ENCODE measurements around the gene DLG1. TPM values are rescaled to one million over a fixed set of nuclear protein-coding genes. Genes with fewer than 3 reads are reported as not detected.

DLG1 gene
- polyA plus RNA-seq, 4 donors: 25.5 to 68.9 (median 39.7) TPM

GRCh38 chr3:197258168-197258755, 40.1 kb downstream of the DLG1 start:
- H3K27ac ChIP-seq (ENCODE audit: low read depth in 1 of 3, low read length in 2 of 3): no peak overlapping the region
- no peak for DNase-seq
- no peaks in the 10 kb centered on the region for H3K9me3 ChIP-seq (ENCODE audit: control insufficient read depth in 2 of 2, insufficient read depth in 1 of 2, low read depth in 1 of 2, low read length in 1 of 2)
- 59 to 62% (median 60%) methylated on average over 6 of the region's 6 CpGs for WGBS, 3 donors
- H3K4me3 ChIP-seq (ENCODE audit: low read depth in 1 of 3, low read length in 3 of 3): no peak overlapping the region
- peaks cover 0 to 4% (median 0%) of the 10 kb centered on the region in 3 donors for H3K4me1 ChIP-seq (ENCODE audit: control insufficient read depth in 3 of 3, insufficient read depth in 2 of 3, low read depth in 1 of 3, low read length in 2 of 3)
- H3K27me3 ChIP-seq (ENCODE audit: control insufficient read depth in 3 of 3, insufficient read depth in 3 of 3, low read length in 3 of 3): no peaks in the 10 kb centered on the region
- H3K36me3 ChIP-seq (ENCODE audit: control insufficient read depth in 3 of 3, insufficient read depth in 2 of 3, low read depth in 1 of 3, low read length in 3 of 3): peaks cover 0 to 3% (median 3%) of the 10 kb centered on the region in 3 donors
- no peak for FAIRE-seq

GRCh38 chr3:197257711-197258110, 40.7 kb downstream of the DLG1 start:
- Histone ChIP-seq H3K4me3 (ENCODE audit: low read depth in 1 of 3, low read length in 3 of 3) (no peak overlapping the region), H3K4me1 (ENCODE audit: control insufficient read depth in 3 of 3, insufficient read depth in 2 of 3, low read depth in 1 of 3, low read length in 2 of 3) (peaks cover 0 to 4% (median 0%) of the 10 kb centered on the region in 3 donors), H3K9me3 (ENCODE audit: control insufficient read depth in 2 of 2, insufficient read depth in 1 of 2, low read depth in 1 of 2, low read length in 1 of 2) (no peaks in the 10 kb centered on the region), H3K27me3 (ENCODE audit: control insufficient read depth in 3 of 3, insufficient read depth in 3 of 3, low read length in 3 of 3) (no peaks in the 10 kb centered on the region), H3K36me3 (ENCODE audit: control insufficient read depth in 3 of 3, insufficient read depth in 2 of 3, low read depth in 1 of 3, low read length in 3 of 3) (peaks cover 0 to 3% (median 2%) of the 10 kb centered on the region in 3 donors), H3K27ac (ENCODE audit: low read depth in 1 of 3, low read length in 2 of 3) (no peak overlapping the region)
- WGBS, 3 donors: 77 to 79% (median 78%) methylated on average over 5 of the region's 5 CpGs
- FAIRE-seq (no peak), DNase-seq (no peak)

- peaks cover 0 to 3% (median 0%) of the 10 kb centered on the region in 3 donors for H3K36me3 ChIP-seq (ENCODE audit: control insufficient read depth in 3 of 3, insufficient read depth in 2 of 3, low read depth in 1 of 3, low read length in 3 of 3)
- DNase-seq: peak; percentile 44 to 57
- 21 to 25% (median 24%) methylated on average over 3 of the region's 3 CpGs for WGBS, 3 donors
- peaks cover 0 to 2% (median 0%) of the 10 kb centered on the region in 3 donors for H3K4me1 ChIP-seq (ENCODE audit: control insufficient read depth in 3 of 3, insufficient read depth in 2 of 3, low read depth in 1 of 3, low read length in 2 of 3)
- peak; percentile 72 for FAIRE-seq
- H3K27ac ChIP-seq (ENCODE audit: low read depth in 1 of 3, low read length in 2 of 3): no peak overlapping the region
- no peaks in the 10 kb centered on the region for H3K9me3 ChIP-seq (ENCODE audit: control insufficient read depth in 2 of 2, insufficient read depth in 1 of 2, low read depth in 1 of 2, low read length in 1 of 2)
- no peak overlapping the region for H3K4me3 ChIP-seq (ENCODE audit: low read depth in 1 of 3, low read length in 3 of 3)
- H3K27me3 ChIP-seq (ENCODE audit: control insufficient read depth in 3 of 3, insufficient read depth in 3 of 3, low read length in 3 of 3): no peaks in the 10 kb centered on the region
Measured at GRCh38 chr3:197256836-197257444, 41.5 kb downstream of the DLG1 start.

GRCh38 chr3:197256104-197256503, 42.3 kb downstream of the DLG1 start:
- 79 to 84% (median 81%) methylated on average over 4 of the region's 4 CpGs for WGBS, 3 donors
- DNase-seq (no peak), FAIRE-seq (no peak)
- no peaks in the 10 kb centered on the region for H3K4me1 ChIP-seq (ENCODE audit: control insufficient read depth in 3 of 3, insufficient read depth in 2 of 3, low read depth in 1 of 3, low read length in 2 of 3)
- no peaks in the 10 kb centered on the region for H3K27me3 ChIP-seq (ENCODE audit: control insufficient read depth in 3 of 3, insufficient read depth in 3 of 3, low read length in 3 of 3)
- H3K36me3 ChIP-seq (ENCODE audit: control insufficient read depth in 3 of 3, insufficient read depth in 2 of 3, low read depth in 1 of 3, low read length in 3 of 3): peaks cover 0 to 3% (median 0%) of the 10 kb centered on the region in 3 donors
- no peak overlapping the region for H3K4me3 ChIP-seq (ENCODE audit: low read depth in 1 of 3, low read length in 3 of 3)
- H3K9me3 ChIP-seq (ENCODE audit: control insufficient read depth in 2 of 2, insufficient read depth in 1 of 2, low read depth in 1 of 2, low read length in 1 of 2): no peaks in the 10 kb centered on the region
- H3K27ac ChIP-seq (ENCODE audit: low read depth in 1 of 3, low read length in 2 of 3): no peak overlapping the region

- Histone ChIP-seq H3K27ac (ENCODE audit: low read depth in 1 of 3, low read length in 2 of 3) (no peak overlapping the region), H3K9me3 (ENCODE audit: control insufficient read depth in 2 of 2, insufficient read depth in 1 of 2, low read depth in 1 of 2, low read length in 1 of 2) (peaks cover 0 to 10% of the 10 kb centered on the region in 2 donors), H3K27me3 (ENCODE audit: control insufficient read depth in 3 of 3, insufficient read depth in 3 of 3, low read length in 3 of 3) (no peaks in the 10 kb centered on the region), H3K36me3 (ENCODE audit: control insufficient read depth in 3 of 3, insufficient read depth in 2 of 3, low read depth in 1 of 3, low read length in 3 of 3) (peaks cover 0 to 10% (median 7%) of the 10 kb centered on the region in 3 donors), H3K4me3 (ENCODE audit: low read depth in 1 of 3, low read length in 3 of 3) (no peak overlapping the region), H3K4me1 (ENCODE audit: control insufficient read depth in 3 of 3, insufficient read depth in 2 of 3, low read depth in 1 of 3, low read length in 2 of 3) (no peaks in the 10 kb centered on the region)
- 77 to 81% (median 80%) methylated on average over 7 of the region's 7 CpGs for WGBS, 3 donors
- no peak for DNase-seq
- no peak for FAIRE-seq
Measured at GRCh38 chr3:197253238-197253947, 45.0 kb downstream of the DLG1 start.

- WGBS, 3 donors: 75 to 96% (median 88%) methylated on average over 4 of the region's 4 CpGs
- H3K4me3 ChIP-seq (ENCODE audit: low read depth in 1 of 3, low read length in 3 of 3): no peak overlapping the region
- no peaks in the 10 kb centered on the region for H3K4me1 ChIP-seq (ENCODE audit: control insufficient read depth in 3 of 3, insufficient read depth in 2 of 3, low read depth in 1 of 3, low read length in 2 of 3)
- H3K36me3 ChIP-seq (ENCODE audit: control insufficient read depth in 3 of 3, insufficient read depth in 2 of 3, low read depth in 1 of 3, low read length in 3 of 3): peaks cover 2 to 21% (median 12%) of the 10 kb centered on the region in 3 donors
- DNase-seq (no peak), FAIRE-seq (no peak)
- no peaks in the 10 kb centered on the region for H3K27me3 ChIP-seq (ENCODE audit: control insufficient read depth in 3 of 3, insufficient read depth in 3 of 3, low read length in 3 of 3)
- no peak overlapping the region for H3K27ac ChIP-seq (ENCODE audit: low read depth in 1 of 3, low read length in 2 of 3)
- H3K9me3 ChIP-seq (ENCODE audit: control insufficient read depth in 2 of 2, insufficient read depth in 1 of 2, low read depth in 1 of 2, low read length in 1 of 2): peaks cover 0 to 45% of the 10 kb centered on the region in 2 donors
Measured at GRCh38 chr3:197249542-197249941, 48.9 kb downstream of the DLG1 start.

- peaks cover 0 to 55% of the 10 kb centered on the region in 2 donors for H3K9me3 ChIP-seq (ENCODE audit: control insufficient read depth in 2 of 2, insufficient read depth in 1 of 2, low read depth in 1 of 2, low read length in 1 of 2)
- 96 to 100% (median 99%) methylated on average over 4 of the region's 4 CpGs for WGBS, 3 donors
- H3K27me3 ChIP-seq (ENCODE audit: control insufficient read depth in 3 of 3, insufficient read depth in 3 of 3, low read length in 3 of 3): no peaks in the 10 kb centered on the region
- no peak for DNase-seq
- no peak overlapping the region for H3K27ac ChIP-seq (ENCODE audit: low read depth in 1 of 3, low read length in 2 of 3)
- no peak for FAIRE-seq
- no peaks in the 10 kb centered on the region for H3K4me1 ChIP-seq (ENCODE audit: control insufficient read depth in 3 of 3, insufficient read depth in 2 of 3, low read depth in 1 of 3, low read length in 2 of 3)
- peaks cover 2 to 25% (median 18%) of the 10 kb centered on the region in 3 donors for H3K36me3 ChIP-seq (ENCODE audit: control insufficient read depth in 3 of 3, insufficient read depth in 2 of 3, low read depth in 1 of 3, low read length in 3 of 3)
- H3K4me3 ChIP-seq (ENCODE audit: low read depth in 1 of 3, low read length in 3 of 3): no peak overlapping the region
Measured at GRCh38 chr3:197248341-197248740, 50.1 kb downstream of the DLG1 start.

- WGBS, 3 donors: 84 to 89% (median 89%) methylated on average over 3 of the region's 3 CpGs
- Histone ChIP-seq H3K4me3 (ENCODE audit: low read depth in 1 of 3, low read length in 3 of 3) (no peak overlapping the region), H3K27me3 (ENCODE audit: control insufficient read depth in 3 of 3, insufficient read depth in 3 of 3, low read length in 3 of 3) (no peaks in the 10 kb centered on the region), H3K27ac (ENCODE audit: low read depth in 1 of 3, low read length in 2 of 3) (no peak overlapping the region), H3K36me3 (ENCODE audit: control insufficient read depth in 3 of 3, insufficient read depth in 2 of 3, low read depth in 1 of 3, low read length in 3 of 3) (peaks cover 2 to 18% (median 15%) of the 10 kb centered on the region in 3 donors), H3K9me3 (ENCODE audit: control insufficient read depth in 2 of 2, insufficient read depth in 1 of 2, low read depth in 1 of 2, low read length in 1 of 2) (peaks cover 0 to 62% of the 10 kb centered on the region in 2 donors), H3K4me1 (ENCODE audit: control insufficient read depth in 3 of 3, insufficient read depth in 2 of 3, low read depth in 1 of 3, low read length in 2 of 3) (no peaks in the 10 kb centered on the region)
- FAIRE-seq: no peak
- DNase-seq: no peak
Measured at GRCh38 chr3:197244751-197245150, 53.7 kb downstream of the DLG1 start.

Data from small intestine (tissue), 7 donors.